ENCODE data around the gene GFER. TPM values are rescaled to one million over a fixed set of nuclear protein-coding genes. Genes with fewer than 3 reads are reported as not detected.

The GFER gene
- total and polyA plus RNA-seq, 2 experiments from 2014 or later = 46.9 to 53.5 TPM

DNA sequence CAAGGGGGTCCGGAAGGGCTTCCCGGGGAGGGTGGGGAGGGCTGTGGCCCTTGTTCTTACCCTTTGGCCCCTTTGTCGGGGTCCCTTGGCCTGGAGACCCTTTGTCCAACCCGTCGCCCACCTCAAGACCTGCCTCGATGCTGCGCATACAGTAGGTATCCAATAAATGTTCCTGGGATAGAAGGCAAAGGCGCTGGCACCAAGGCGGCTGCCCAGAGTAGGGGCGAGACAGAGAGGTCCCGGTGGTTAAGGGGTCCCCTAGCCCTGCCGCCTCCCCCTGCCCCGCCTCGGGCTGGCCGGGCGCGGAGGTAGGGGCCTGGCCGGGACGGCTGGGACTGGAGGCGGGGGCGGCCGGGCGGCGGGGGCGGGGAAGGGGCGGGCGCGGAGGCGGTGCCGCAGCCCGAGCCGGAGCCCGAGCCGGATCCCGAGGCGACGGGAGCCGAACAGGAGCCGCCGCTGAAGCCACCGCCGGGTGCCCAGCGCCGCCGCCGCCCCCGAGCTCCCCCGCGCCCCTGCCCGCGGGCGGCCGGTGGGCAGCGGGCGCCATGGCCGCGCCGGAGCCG is 42.5 kb downstream of the GFER start, which contains the start of gene NHERF2:
Gene NHERF2 (plus strand): TSS at position 442 of the 563 bp plus-strand sequence. CDS start 104 bp downstream, at position 546.
- no peaks in the 10 kb centered on the region for H3K9me3 ChIP-seq (ENCODE audit: low read depth)
- no peaks in the 10 kb centered on the region for H3K4me1 ChIP-seq (ENCODE audit: low read depth)
- H3K36me3 ChIP-seq = no peaks in the 10 kb centered on the region
- H3K27me3 ChIP-seq = peaks cover 7% of the 10 kb centered on the region
- no peak within 1 kb of the TSS for H3K27ac ChIP-seq
- TF ChIP-seq, protein P1, sequence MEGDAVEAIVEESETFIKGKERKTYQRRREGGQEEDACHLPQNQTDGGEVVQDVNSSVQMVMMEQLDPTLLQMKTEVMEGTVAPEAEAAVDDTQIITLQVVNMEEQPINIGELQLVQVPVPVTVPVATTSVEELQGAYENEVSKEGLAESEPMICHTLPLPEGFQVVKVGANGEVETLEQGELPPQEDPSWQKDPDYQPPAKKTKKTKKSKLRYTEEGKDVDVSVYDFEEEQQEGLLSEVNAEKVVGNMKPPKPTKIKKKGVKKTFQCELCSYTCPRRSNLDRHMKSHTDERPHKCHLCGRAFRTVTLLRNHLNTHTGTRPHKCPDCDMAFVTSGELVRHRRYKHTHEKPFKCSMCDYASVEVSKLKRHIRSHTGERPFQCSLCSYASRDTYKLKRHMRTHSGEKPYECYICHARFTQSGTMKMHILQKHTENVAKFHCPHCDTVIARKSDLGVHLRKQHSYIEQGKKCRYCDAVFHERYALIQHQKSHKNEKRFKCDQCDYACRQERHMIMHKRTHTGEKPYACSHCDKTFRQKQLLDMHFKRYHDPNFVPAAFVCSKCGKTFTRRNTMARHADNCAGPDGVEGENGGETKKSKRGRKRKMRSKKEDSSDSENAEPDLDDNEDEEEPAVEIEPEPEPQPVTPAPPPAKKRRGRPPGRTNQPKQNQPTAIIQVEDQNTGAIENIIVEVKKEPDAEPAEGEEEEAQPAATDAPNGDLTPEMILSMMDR (IDR thresholded peaks at IDR 0.05; ENCODE audit: low read depth, low read length) = no peak
- H3K4me3 ChIP-seq = peak within 1 kb of the TSS; percentile 45
- peak; percentile 31 to 61 for DNase-seq (ENCODE audit: low read depth in 1 of 2, low spot score in 1 of 2)

DNA sequence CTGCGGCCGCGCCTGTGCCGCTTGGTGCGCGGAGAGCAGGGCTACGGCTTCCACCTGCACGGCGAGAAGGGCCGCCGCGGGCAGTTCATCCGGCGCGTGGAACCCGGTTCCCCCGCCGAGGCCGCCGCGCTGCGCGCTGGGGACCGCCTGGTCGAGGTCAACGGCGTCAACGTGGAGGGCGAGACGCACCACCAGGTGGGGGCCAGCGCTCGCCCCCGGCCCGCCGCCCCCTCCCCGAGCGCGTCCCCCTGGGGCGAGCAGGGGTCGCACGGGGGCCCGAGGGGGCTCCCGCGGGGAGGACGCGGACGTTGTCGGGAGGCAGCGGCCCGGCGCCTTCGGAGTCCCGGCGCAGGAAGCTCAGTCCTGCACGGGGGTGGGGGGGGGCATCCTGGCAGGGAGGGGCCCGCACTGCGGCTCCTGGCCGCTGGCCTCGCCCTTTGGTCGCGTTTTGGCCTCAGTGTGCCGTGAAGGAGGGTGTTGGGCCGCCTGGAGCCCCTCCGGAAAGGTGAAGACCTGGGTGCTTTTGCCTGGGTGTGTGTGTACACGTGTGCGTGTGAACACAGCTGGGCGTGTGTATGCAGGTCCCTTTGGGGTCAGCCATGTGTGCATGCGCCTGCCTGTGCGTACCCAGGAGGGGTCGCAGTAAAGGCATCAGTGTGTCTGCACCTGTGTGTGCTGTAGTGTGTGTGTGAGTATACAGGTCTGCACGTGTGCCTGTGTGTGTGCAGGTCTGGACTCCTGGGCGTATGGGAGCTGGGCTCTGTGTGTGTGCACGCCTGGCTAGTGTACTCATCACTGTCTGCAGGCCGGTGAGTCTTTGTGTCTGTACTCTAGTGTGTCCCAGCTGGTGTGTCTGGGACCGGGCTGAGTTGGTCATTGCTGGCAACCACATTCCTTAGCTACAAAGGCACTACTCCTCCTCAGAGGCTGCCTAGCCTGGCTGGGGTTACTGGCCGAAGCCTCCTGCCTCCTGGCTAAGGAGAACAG is 43.3 kb downstream of the GFER start:
- DNase-seq (ENCODE audit: low read depth in 1 of 2, low spot score in 1 of 2) = peak in 1 of 2 donors; percentile 30
- peak overlapping the region; percentile 45 for H3K4me3 ChIP-seq
- peaks cover 4% of the 10 kb centered on the region for H3K27me3 ChIP-seq
- no peaks in the 10 kb centered on the region for H3K36me3 ChIP-seq
- TF ChIP-seq, protein P1 (IDR thresholded peaks at IDR 0.05; ENCODE audit: low read depth, low read length) = no peak
- no peaks in the 10 kb centered on the region for H3K9me3 ChIP-seq (ENCODE audit: low read depth)
- H3K27ac ChIP-seq = no peak overlapping the region
- H3K4me1 ChIP-seq (ENCODE audit: low read depth) = no peaks in the 10 kb centered on the region

DNA sequence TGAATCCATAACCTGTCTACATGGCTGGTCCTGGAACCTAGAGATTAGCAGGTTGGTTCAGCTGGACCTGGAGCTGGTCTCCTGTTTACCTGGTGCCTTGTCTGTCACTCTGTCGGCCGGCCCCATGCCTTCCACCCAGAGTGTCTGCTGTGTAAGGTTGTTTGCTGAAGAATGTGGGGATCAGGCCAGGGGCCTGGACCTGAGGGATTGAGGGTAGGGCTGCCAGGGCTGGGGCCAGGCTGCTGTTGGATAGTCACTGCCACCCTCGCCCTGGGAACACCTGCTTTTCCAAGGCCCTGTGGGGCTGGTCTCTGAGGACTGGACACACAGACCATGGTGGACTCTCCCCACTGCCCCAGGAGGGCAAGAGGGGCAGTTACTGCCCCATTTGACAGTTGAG is 44.2 kb downstream of the GFER start:
- no peaks in the 10 kb centered on the region for H3K36me3 ChIP-seq
- no peak for DNase-seq (ENCODE audit: low read depth in 1 of 2, low spot score in 1 of 2)
- peaks cover 4% of the 10 kb centered on the region for H3K27me3 ChIP-seq
- TF ChIP-seq, protein P1 (IDR thresholded peaks at IDR 0.05; ENCODE audit: low read depth, low read length) = no peak
- no peak overlapping the region for H3K4me3 ChIP-seq
- no peak overlapping the region for H3K27ac ChIP-seq
- H3K4me1 ChIP-seq (ENCODE audit: low read depth) = no peaks in the 10 kb centered on the region
- H3K9me3 ChIP-seq (ENCODE audit: low read depth) = no peaks in the 10 kb centered on the region

DNA sequence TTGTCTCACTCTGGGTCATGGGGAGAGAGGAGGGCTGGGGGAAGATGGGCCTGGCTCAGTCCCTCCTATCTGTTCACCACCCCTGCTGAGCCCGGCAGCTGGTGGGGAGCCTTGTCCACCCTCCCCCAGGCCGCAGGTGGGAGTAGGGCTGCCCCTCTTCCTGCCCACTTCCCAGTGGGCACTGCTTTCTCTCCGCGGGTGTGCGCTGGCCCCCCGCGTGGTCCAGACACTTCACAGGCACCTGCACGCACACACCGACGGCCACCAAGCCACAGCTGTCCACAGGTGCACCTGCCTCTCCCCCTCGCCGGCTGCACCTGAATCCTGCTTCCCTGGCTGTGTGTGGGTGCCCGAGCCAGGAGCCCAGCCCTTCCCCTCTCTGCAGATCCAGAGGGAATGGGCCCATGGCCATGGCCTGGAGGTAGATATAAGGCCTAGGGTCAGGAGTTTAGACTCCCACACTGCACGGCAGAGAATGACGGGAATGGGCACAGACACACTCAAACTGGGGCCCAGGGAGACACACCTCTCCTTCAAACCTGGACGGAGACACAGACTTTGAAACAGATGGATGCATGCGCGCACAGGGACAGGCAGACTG is 44.7 kb downstream of the GFER start:
- H3K4me3 ChIP-seq = no peak overlapping the region
- H3K4me1 ChIP-seq (ENCODE audit: low read depth) = peaks cover 4% of the 10 kb centered on the region
- no peaks in the 10 kb centered on the region for H3K36me3 ChIP-seq
- H3K27ac ChIP-seq = no peak overlapping the region
- DNase-seq (ENCODE audit: low read depth in 1 of 2, low spot score in 1 of 2) = no peak
- TF ChIP-seq, protein P1 (IDR thresholded peaks at IDR 0.05; ENCODE audit: low read depth, low read length) = no peak
- H3K9me3 ChIP-seq (ENCODE audit: low read depth) = no peaks in the 10 kb centered on the region
- H3K27me3 ChIP-seq = peaks cover 4% of the 10 kb centered on the region

DNA sequence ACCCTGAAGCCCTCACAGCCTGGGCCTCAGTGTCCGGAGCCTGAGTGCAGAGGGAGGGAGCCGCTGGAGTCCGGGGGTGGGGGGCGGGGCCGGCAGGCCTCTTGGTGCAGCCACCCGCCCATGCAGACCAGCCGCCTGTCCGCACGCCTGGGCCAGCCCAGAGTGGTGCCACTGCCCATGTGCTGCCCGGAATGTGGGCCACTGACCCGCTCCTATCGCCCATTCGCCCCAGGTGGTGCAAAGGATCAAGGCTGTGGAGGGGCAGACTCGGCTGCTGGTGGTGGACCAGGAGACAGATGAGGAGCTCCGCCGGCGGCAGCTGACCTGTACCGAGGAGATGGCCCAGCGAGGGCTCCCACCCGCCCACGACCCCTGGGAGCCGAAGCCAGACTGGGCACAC is 45.4 kb downstream of the GFER start:
- TF ChIP-seq, protein P1 (IDR thresholded peaks at IDR 0.05; ENCODE audit: low read depth, low read length) = no peak
- H3K27ac ChIP-seq = no peak overlapping the region
- H3K4me3 ChIP-seq = no peak overlapping the region
- H3K4me1 ChIP-seq (ENCODE audit: low read depth) = peaks cover 7% of the 10 kb centered on the region
- H3K9me3 ChIP-seq (ENCODE audit: low read depth) = no peaks in the 10 kb centered on the region
- H3K36me3 ChIP-seq = no peaks in the 10 kb centered on the region
- H3K27me3 ChIP-seq = peaks cover 4% of the 10 kb centered on the region
- no peak for DNase-seq (ENCODE audit: low read depth in 1 of 2, low spot score in 1 of 2)

Data from cardiac muscle cell (in vitro differentiated cells and primary cell).